HepG2 (cell line): ENCODE data around the gene SLC22A23. TPM values are rescaled to one million over a fixed set of nuclear protein-coding genes. Genes with fewer than 3 reads are reported as not detected.

Experiments
- ARHGAP35 ChIP-seq: sonication (generic); formaldehyde crosslinking; IDR thresholded peaks from 2 replicates; pipeline ENCODE4 v1.9.0; 2022; ENCODE audit warnings: mild to moderate bottlenecking, inconsistent platforms, moderate library complexity, missing genetic modification reagents, borderline replicate concordance
- ARID5B ChIP-seq: IDR thresholded peaks from 2 replicates; pipeline ENCODE4 v1.4.0; 2020; ENCODE audit warnings: mild to moderate bottlenecking, missing genetic modification reagents
- NFIC ChIP-seq: IDR thresholded peaks from 2 replicates; pipeline ENCODE4 v1.6.1; 2012; ENCODE audit warnings: mild to moderate bottlenecking, low read length, inconsistent platforms
- PCBP1 ChIP-seq: fragments of 200-400 bp; formaldehyde crosslinking; IDR thresholded peaks from 2 replicates; pipeline ENCODE4 v1.6.1; 2017; ENCODE audit warnings: mild to moderate bottlenecking, low read depth, low read length, borderline replicate concordance
- RXRA ChIP-seq: sonication (generic); formaldehyde crosslinking; IDR thresholded peaks from 2 replicates; pipeline ENCODE4 v1.5.1; 2020; ENCODE audit warnings: missing genetic modification reagents
- SRSF1 ChIP-seq: fragments of 200-400 bp; formaldehyde crosslinking; optimal IDR thresholded peaks from 2 replicates; pipeline ENCODE3; 2017; ENCODE audit warnings: mild to moderate bottlenecking, low read depth, low read length, moderate library complexity
- TCF7 ChIP-seq: sonication (generic); IDR thresholded peaks from 2 replicates; pipeline ENCODE4 v1.6.1; 2016; ENCODE audit warnings: antibody characterized with exemption, low read depth
- THRA ChIP-seq: sonication (generic); formaldehyde crosslinking; IDR thresholded peaks from 2 replicates; pipeline ENCODE4 v1.4.0; 2020; ENCODE audit warnings: missing genetic modification reagents, borderline replicate concordance
- ZBTB43 ChIP-seq: sonication (generic); formaldehyde crosslinking; conservative IDR thresholded peaks from 2 replicates; pipeline ENCODE4 v1.4.0; 2020; ENCODE audit warnings: missing genetic modification reagents
- ZNF318 ChIP-seq: sonication (generic); formaldehyde crosslinking; IDR thresholded peaks from 2 replicates; pipeline ENCODE4 v1.4.0; 2020; ENCODE audit warnings: mild to moderate bottlenecking, missing genetic modification reagents
- ZNF382 ChIP-seq: sonication (generic); formaldehyde crosslinking; IDR thresholded peaks from 2 replicates; pipeline ENCODE4 v1.5.0; 2020; ENCODE audit warnings: missing genetic modification reagents, mild to moderate bottlenecking, borderline replicate concordance
- ZNF549 ChIP-seq: sonication (generic); formaldehyde crosslinking; IDR thresholded peaks from 2 replicates; pipeline ENCODE4 v1.5.0; 2020; ENCODE audit warnings: missing genetic modification reagents
- ZNF639 ChIP-seq: conservative IDR thresholded peaks from 2 replicates; pipeline ENCODE4 v1.6.1; 2018; ENCODE audit warnings: missing genetic modification reagents
- polyA plus RNA-seq, 8 experiments: library from polyadenylated mRNA; depleted of rRNA in 3 of 8; stranded (reverse) in 7 of 8; unstranded in 1 of 8; fragments of >200 nt; fragmentation: Illumina TruSeq in 4 of 8; extraction: Trizol in 4 of 8; gene quantifications; 2 replicates each; pipeline versions ENCODE4 v1.2.1 to v1.2.3, GENCODE V29; 2011 to 2016; ENCODE audit warnings: low read depth in 4 of 8, missing spikeins in 1 of 8, mixed read lengths in 1 of 8; ENCODE audit not compliant: insufficient read depth in 1 of 8
- total RNA-seq, 5 experiments: library from RNA; depleted of rRNA; stranded (reverse); fragments of >200 nt; fragmentation: Illumina TruSeq; extraction: Trizol; gene quantifications; 2 replicates each; pipeline ENCODE4 v1.2.3, GENCODE V29; 2016; ENCODE audit warnings: low read depth in 1 of 5

The SLC22A23 gene
- total and polyA plus RNA-seq, 2 of the 13 experiments (the other 11 are each of a cell fraction or from before 2014, with no cell fraction given) = 11.8 to 17.5 TPM

- no peak for TF ChIP-seq ZNF318 (CRISPR knock-in tag)
- TF ChIP-seq THRA = peak; percentile 46; the same call in 1 of the 2 replicates
- no peak for TF ChIP-seq ZBTB43
- no peak for TF ChIP-seq NFIC
- no peak for TF ChIP-seq ZNF382 (CRISPR knock-in tag)
- 0 out of 2 replicates have a peak, but pooled peaks have one; percentile 42 for TF ChIP-seq ARID5B (CRISPR knock-in tag)
- no peak for TF ChIP-seq SRSF1
- no peak for TF ChIP-seq ZNF549 (CRISPR knock-in tag)
- no peak for TF ChIP-seq ARHGAP35 (CRISPR knock-in tag)
- TF ChIP-seq ZNF639 (CRISPR knock-in tag) = no peak
- TF ChIP-seq TCF7 = 0 out of 2 replicates have a peak, but pooled peaks have one; percentile 26
- no peak for TF ChIP-seq PCBP1
- peak; percentile 49; the same call in 1 of the 2 replicates for TF ChIP-seq RXRA
Observed at GRCh38 chr6:3383525-3383924, 73.3 kb downstream of the SLC22A23 start (continued).
